ENCODE results near the gene SGO2. TPM values are rescaled to one million over a fixed set of nuclear protein-coding genes. Genes with fewer than 3 reads are reported as not detected.

The SGO2 gene
- total RNA-seq, 1 experiment from 2014 or later: 14.2 TPM

DNA sequence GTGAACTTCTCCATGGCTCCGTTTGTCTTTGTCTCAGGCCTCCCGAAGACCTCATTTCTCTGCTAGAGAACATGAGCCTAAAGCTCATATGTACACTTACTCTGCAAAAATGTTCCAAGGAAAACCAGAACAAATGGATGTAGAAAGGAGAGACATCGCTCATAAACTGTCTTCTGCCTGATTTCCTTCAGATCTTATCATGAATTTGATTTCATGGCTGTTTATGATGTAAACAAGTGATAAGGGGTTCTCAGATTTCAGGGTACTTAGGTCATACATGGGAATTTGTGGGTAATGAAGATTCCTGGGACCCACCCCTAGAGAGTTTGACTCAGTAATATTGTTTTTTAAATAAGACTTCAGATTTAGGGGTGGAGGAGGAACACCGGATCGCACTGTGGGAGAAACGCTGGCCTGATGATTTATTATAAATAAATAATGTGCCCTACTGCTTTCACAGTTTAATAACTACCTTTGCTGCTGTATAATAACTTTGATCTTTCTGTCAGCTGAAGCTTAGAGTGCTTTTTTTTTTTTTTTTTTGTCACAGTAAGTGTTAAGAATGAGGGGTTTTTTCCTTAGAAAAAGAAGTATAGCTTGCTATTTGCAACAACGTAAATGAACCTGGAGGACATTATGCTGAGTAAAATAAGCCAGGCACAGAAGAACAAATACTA, 74.7 kb downstream of the SGO2 start:
- ChIA-PET CTCF (interaction anchor here (1.6 to 5.6 kb wide), 3 partner anchors 15 to 103 kb away, joined by 6 to 48 read pairs (median 7); no protein-coding TSS in a partner anchor), POLR2A (interaction anchor here (0.6 kb wide), 1 partner anchor 80 kb away, joined by 3 read pairs; no protein-coding TSS in a partner anchor)
- no peak overlapping the region for H3K27ac Mint-ChIP-seq (ENCODE audit: low read depth, unreplicated experiment)
- no peak overlapping the region for H3K4me3 Mint-ChIP-seq (ENCODE audit: unreplicated experiment)
- H3K4me1 Mint-ChIP-seq (ENCODE audit: insufficient read depth, unreplicated experiment): peaks cover 23% of the 10 kb centered on the region
- intact Hi-C loops (cut with micrococcal nuclease): no loop called here
- DNase-seq (ENCODE audit: unreplicated experiment): no peak
- TF ChIP-seq, protein P1, sequence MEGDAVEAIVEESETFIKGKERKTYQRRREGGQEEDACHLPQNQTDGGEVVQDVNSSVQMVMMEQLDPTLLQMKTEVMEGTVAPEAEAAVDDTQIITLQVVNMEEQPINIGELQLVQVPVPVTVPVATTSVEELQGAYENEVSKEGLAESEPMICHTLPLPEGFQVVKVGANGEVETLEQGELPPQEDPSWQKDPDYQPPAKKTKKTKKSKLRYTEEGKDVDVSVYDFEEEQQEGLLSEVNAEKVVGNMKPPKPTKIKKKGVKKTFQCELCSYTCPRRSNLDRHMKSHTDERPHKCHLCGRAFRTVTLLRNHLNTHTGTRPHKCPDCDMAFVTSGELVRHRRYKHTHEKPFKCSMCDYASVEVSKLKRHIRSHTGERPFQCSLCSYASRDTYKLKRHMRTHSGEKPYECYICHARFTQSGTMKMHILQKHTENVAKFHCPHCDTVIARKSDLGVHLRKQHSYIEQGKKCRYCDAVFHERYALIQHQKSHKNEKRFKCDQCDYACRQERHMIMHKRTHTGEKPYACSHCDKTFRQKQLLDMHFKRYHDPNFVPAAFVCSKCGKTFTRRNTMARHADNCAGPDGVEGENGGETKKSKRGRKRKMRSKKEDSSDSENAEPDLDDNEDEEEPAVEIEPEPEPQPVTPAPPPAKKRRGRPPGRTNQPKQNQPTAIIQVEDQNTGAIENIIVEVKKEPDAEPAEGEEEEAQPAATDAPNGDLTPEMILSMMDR (IDR thresholded peaks at IDR 0.05; ENCODE audit: unreplicated experiment): no peak
- H3K27me3 Mint-ChIP-seq (ENCODE audit: insufficient read depth, unreplicated experiment): no peaks in the 10 kb centered on the region
- no peaks in the 10 kb centered on the region for H3K36me3 Mint-ChIP-seq (ENCODE audit: insufficient read depth, unreplicated experiment)
- no TSS peak for BruUV-seq (replicated peaks)
- peaks cover 14% of the 10 kb centered on the region for H3K9me3 Mint-ChIP-seq (ENCODE audit: unreplicated experiment)

DNA sequence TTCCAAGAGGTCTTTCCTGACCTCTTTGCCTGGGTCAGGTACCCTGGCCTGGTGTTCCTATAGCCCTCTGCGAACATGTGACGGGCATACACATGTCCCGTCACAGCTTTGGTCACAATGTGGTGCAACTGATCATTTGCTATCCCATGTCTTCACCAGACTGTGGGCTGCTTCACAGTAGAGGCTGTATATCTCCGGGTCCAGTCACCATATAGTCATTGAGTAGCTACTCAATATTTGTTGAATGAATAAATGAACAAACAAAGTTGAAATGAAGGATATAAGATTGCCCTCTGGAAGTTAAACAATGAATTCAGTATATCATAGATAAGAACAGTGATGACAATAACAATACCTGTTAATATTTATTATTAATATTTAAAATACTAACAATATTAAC, 76.6 kb downstream of the SGO2 start:
- peaks cover 23% of the 10 kb centered on the region for H3K4me1 Mint-ChIP-seq (ENCODE audit: insufficient read depth, unreplicated experiment)
- BruUV-seq (replicated peaks): no TSS peak
- intact Hi-C loops (cut with micrococcal nuclease): no loop called here
- H3K27me3 Mint-ChIP-seq (ENCODE audit: insufficient read depth, unreplicated experiment): no peaks in the 10 kb centered on the region
- H3K9me3 Mint-ChIP-seq (ENCODE audit: unreplicated experiment): peaks cover 7% of the 10 kb centered on the region
- no peaks in the 10 kb centered on the region for H3K36me3 Mint-ChIP-seq (ENCODE audit: insufficient read depth, unreplicated experiment)
- ChIA-PET POLR2A (interaction anchor here (0.7 to 1.1 kb wide), 3 partner anchors 14 to 76 kb away, joined by 3 to 5 read pairs (median 4); no protein-coding TSS in a partner anchor), CTCF (interaction anchor here (0.6 to 5.6 kb wide), 7 partner anchors 13 to 404 kb away, joined by 3 to 48 read pairs (median 5); no protein-coding TSS in a partner anchor)
- no peak overlapping the region for H3K27ac Mint-ChIP-seq (ENCODE audit: low read depth, unreplicated experiment)
- H3K4me3 Mint-ChIP-seq (ENCODE audit: unreplicated experiment): no peak overlapping the region
- TF ChIP-seq, protein P1 (IDR thresholded peaks at IDR 0.05; ENCODE audit: unreplicated experiment): no peak
- no peak for DNase-seq (ENCODE audit: unreplicated experiment)

DNA sequence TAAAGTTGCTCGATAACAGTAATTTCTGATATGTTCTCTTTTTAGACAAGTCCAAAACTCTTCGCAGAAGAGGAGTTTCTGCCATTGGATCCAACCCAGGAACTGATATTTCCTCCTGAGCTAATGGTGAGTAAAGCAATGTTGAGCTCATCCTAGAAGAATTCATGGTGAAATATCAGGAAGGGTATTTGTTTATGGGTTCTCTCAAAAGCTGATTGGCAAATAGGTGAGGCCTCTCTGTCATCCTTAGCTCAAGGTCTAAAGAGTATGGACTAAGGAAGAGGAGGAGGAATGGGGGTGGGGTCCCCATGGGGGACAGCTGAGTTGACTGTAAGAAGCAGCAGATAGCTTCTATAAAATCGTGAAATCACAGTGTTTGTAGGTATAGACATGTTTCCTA, 78.0 kb downstream of the SGO2 start:
- Mint-ChIP-seq H3K9me3 (ENCODE audit: unreplicated experiment) (no peaks in the 10 kb centered on the region), H3K27ac (ENCODE audit: low read depth, unreplicated experiment) (peak overlapping the region; percentile 95), H3K4me1 (ENCODE audit: insufficient read depth, unreplicated experiment) (peaks cover 32% of the 10 kb centered on the region), H3K36me3 (ENCODE audit: insufficient read depth, unreplicated experiment) (no peaks in the 10 kb centered on the region), H3K4me3 (ENCODE audit: unreplicated experiment) (peak overlapping the region; percentile 13), H3K27me3 (ENCODE audit: insufficient read depth, unreplicated experiment) (no peaks in the 10 kb centered on the region)
- ChIA-PET POLR2A (interaction anchor here (0.6 to 1.2 kb wide), 6 partner anchors 11 to 260 kb away, joined by 3 to 4 read pairs (median 4); partner anchors contain the start of gene CLK1), CTCF (interaction anchor here (0.6 to 5.6 kb wide), 4 partner anchors 12 to 297 kb away, joined by 3 to 48 read pairs (median 3); no protein-coding TSS in a partner anchor)
- no TSS peak for BruUV-seq (replicated peaks)
- TF ChIP-seq, protein P1 (IDR thresholded peaks at IDR 0.05; ENCODE audit: unreplicated experiment): no peak
- intact Hi-C loops (cut with micrococcal nuclease): no loop called here
- DNase-seq (ENCODE audit: unreplicated experiment): peak; percentile 64

DNA sequence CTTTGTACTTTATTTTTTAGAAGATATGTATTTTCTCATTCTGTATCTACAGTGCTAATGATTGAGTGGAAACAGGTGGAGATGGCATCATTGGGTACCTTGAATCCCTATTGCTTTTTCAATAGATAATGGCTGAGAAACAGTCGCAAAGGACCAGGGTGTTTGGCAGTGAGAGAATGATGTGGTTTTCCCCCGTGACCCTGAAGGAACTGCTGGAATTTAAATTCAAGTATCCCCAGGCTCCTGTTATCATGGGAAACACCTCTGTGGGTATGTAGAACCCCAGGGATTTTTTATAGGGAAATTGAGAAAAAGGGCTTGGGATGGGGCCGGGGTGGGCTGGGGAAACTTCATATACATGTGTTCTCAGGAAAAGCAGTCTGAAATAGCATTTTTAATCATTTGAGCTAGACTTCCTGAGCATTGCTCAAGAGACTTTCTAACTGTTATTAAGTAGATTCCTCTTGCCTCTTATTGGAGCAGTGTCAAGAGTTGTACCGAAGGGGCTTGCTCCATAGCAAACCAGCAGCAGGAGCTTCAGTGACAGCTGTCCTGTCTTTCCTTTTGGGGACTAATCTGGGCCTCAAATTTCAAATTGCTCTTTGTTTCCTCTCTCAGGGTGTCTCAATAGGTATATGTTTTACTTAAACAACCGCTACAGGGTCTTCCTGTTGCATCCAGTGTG, 78.7 kb downstream of the SGO2 start:
- ChIA-PET POLR2A (interaction anchor here (0.7 to 1.1 kb wide), 4 partner anchors 14 to 259 kb away, joined by 3 to 4 read pairs (median 4); partner anchors contain the start of gene CLK1), CTCF (interaction anchor here (0.7 to 5.6 kb wide), 2 partner anchors 11 to 25 kb away, joined by 3 to 48 read pairs; no protein-coding TSS in a partner anchor)
- Mint-ChIP-seq H3K27me3 (ENCODE audit: insufficient read depth, unreplicated experiment) (no peaks in the 10 kb centered on the region), H3K9me3 (ENCODE audit: unreplicated experiment) (no peaks in the 10 kb centered on the region), H3K4me1 (ENCODE audit: insufficient read depth, unreplicated experiment) (peaks cover 39% of the 10 kb centered on the region), H3K4me3 (ENCODE audit: unreplicated experiment) (no peak overlapping the region), H3K27ac (ENCODE audit: low read depth, unreplicated experiment) (peak overlapping the region; percentile 95), H3K36me3 (ENCODE audit: insufficient read depth, unreplicated experiment) (no peaks in the 10 kb centered on the region)
- TF ChIP-seq, protein P1 (IDR thresholded peaks at IDR 0.05; ENCODE audit: unreplicated experiment): no peak
- intact Hi-C loops (cut with micrococcal nuclease): no loop called here
- no TSS peak for BruUV-seq (replicated peaks)
- no peak for DNase-seq (ENCODE audit: unreplicated experiment)
